ENCODE results near the gene MAML2.

MAML2 gene

GRCh38 chr11:96318399-96318798 lies 24.6 kb downstream of the MAML2 start:
- DNase-seq (ENCODE audit: low read depth): no peak

- DNase-seq (ENCODE audit: low read depth): no peak
Observed at GRCh38 chr11:96317985-96318384, 25.0 kb downstream of the MAML2 start.

- no peak for DNase-seq (ENCODE audit: low read depth)
Observed at GRCh38 chr11:96317571-96317970, 25.4 kb downstream of the MAML2 start.

- no peak for DNase-seq (ENCODE audit: low read depth)
Observed at GRCh38 chr11:96316869-96317268, 26.1 kb downstream of the MAML2 start.

GRCh38 chr11:96315476-96315875 lies 27.5 kb downstream of the MAML2 start:
- no peak for DNase-seq (ENCODE audit: low read depth)

GRCh38 chr11:96314326-96315020 lies 28.5 kb downstream of the MAML2 start:
- DNase-seq (ENCODE audit: low read depth): no peak

GRCh38 chr11:96313163-96313562 lies 29.8 kb downstream of the MAML2 start:
- no peak for DNase-seq (ENCODE audit: low read depth)

- no peak for DNase-seq (ENCODE audit: low read depth)
Observed at GRCh38 chr11:96311120-96311568, 31.9 kb downstream of the MAML2 start.

- no peak for DNase-seq (ENCODE audit: low read depth)
Observed at GRCh38 chr11:96310236-96310635, 32.8 kb downstream of the MAML2 start.

GRCh38 chr11:96309643-96310017 lies 33.4 kb downstream of the MAML2 start:
- no peak for DNase-seq (ENCODE audit: low read depth)

- no peak for DNase-seq (ENCODE audit: low read depth)
Observed at GRCh38 chr11:96309016-96309642, 33.9 kb downstream of the MAML2 start.

- DNase-seq (ENCODE audit: low read depth): no peak
Observed at GRCh38 chr11:96307776-96308140, 35.2 kb downstream of the MAML2 start.

GRCh38 chr11:96306933-96307775 lies 35.8 kb downstream of the MAML2 start:
- DNase-seq (ENCODE audit: low read depth): no peak

- no peak for DNase-seq (ENCODE audit: low read depth)
Observed at GRCh38 chr11:96306600-96306932, 36.4 kb downstream of the MAML2 start.

- DNase-seq (ENCODE audit: low read depth): no peak
Observed at GRCh38 chr11:96306071-96306470, 36.9 kb downstream of the MAML2 start.

- no peak for DNase-seq (ENCODE audit: low read depth)
Observed at GRCh38 chr11:96303980-96304379, 39.0 kb downstream of the MAML2 start.

GRCh38 chr11:96303064-96303463 lies 39.9 kb downstream of the MAML2 start:
- DNase-seq (ENCODE audit: low read depth): no peak

- DNase-seq (ENCODE audit: low read depth): no peak
Observed at GRCh38 chr11:96301818-96302217, 41.2 kb downstream of the MAML2 start.

- DNase-seq (ENCODE audit: low read depth): no peak
Observed at GRCh38 chr11:96299155-96299888, 43.7 kb downstream of the MAML2 start.

GRCh38 chr11:96295369-96295768 lies 47.6 kb downstream of the MAML2 start:
- DNase-seq (ENCODE audit: low read depth): no peak

GRCh38 chr11:96294289-96294688 lies 48.7 kb downstream of the MAML2 start:
- DNase-seq (ENCODE audit: low read depth): no peak

- DNase-seq (ENCODE audit: low read depth): no peak
Observed at GRCh38 chr11:96293598-96294021, 49.4 kb downstream of the MAML2 start.

All from stimulated activated CD8-positive, alpha-beta memory T cell treated with anti-CD3 and anti-CD28 coated beads, Interleukin-12 subunit alpha, Interleukin-12 subunit beta, amount 100 ng/mL, for 1 hour (primary cell).